Loucy (cell line): Measurements from ENCODE around the gene ATOSA.

Source experiments
- EZH2phosphoT487 ChIP-seq: fragments of 200-600 bp; IDR thresholded peaks from 2 replicates; pipeline ENCODE4 v1.6.1; 2018; ENCODE audit warnings: antibody characterized with exemption, mild to moderate bottlenecking, moderate library complexity, borderline replicate concordance
- TF ChIP-seq, protein P1 (sequence below): fragments of 200-600 bp; sonication (generic); conservative IDR thresholded peaks from 2 replicates; pipeline ENCODE4 v1.5.1; 2014; ENCODE audit warnings: mild to moderate bottlenecking, antibody characterized with exemption, low read length

DNA sequence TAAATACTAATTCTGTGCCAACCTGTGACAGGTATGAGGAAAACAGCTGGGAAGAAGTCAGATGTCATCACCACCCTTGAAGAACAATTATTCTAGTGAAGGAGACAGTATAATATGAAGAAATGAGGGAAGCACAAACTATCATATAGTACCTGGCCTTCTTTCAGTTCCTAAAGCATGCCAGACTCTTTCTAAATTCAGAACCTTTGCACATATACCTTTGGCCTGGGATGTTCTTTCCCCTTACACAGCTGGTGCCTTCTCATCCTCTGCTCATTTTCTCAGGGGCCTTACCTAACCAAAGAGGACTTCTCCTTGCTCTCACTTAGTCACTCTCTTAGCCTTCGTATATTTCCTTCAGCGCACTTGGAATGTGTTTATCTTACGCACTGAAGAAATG is 19.0 kb downstream of the ATOSA start:
- TF ChIP-seq, protein P1, sequence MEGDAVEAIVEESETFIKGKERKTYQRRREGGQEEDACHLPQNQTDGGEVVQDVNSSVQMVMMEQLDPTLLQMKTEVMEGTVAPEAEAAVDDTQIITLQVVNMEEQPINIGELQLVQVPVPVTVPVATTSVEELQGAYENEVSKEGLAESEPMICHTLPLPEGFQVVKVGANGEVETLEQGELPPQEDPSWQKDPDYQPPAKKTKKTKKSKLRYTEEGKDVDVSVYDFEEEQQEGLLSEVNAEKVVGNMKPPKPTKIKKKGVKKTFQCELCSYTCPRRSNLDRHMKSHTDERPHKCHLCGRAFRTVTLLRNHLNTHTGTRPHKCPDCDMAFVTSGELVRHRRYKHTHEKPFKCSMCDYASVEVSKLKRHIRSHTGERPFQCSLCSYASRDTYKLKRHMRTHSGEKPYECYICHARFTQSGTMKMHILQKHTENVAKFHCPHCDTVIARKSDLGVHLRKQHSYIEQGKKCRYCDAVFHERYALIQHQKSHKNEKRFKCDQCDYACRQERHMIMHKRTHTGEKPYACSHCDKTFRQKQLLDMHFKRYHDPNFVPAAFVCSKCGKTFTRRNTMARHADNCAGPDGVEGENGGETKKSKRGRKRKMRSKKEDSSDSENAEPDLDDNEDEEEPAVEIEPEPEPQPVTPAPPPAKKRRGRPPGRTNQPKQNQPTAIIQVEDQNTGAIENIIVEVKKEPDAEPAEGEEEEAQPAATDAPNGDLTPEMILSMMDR: no peak
- no peak for TF ChIP-seq EZH2phosphoT487
